Activated T-helper 17 cell treated with anti-CD3 and anti-CD28 coated beads, Interleukin-2, amount 50 U/mL, for 72 hours (primary cell): Measurements from ENCODE around the gene G6PC1. TPM values are rescaled to one million over a fixed set of nuclear protein-coding genes. Genes with fewer than 3 reads are reported as not detected.
A peak's percentile ranks its signal among the peaks of the same experiment; 100 is the strongest.

Source experiments
- ATAC-seq: fragments of 150-1000 bp; cut with Tn5 transposase; replicated peaks from 2 replicates; pipeline ENCODE4 v1.10.0; 2021; ENCODE audit warnings: mild to moderate bottlenecking, moderate library complexity
- H3K27ac Mint-ChIP-seq: one replicate; pipeline ENCODE4 v1.8.0; 2022; ENCODE audit warnings: mixed read lengths
- H3K27me3 Mint-ChIP-seq: one replicate; pipeline ENCODE4 v1.8.0; 2022; ENCODE audit warnings: mixed read lengths
- H3K36me3 Mint-ChIP-seq: one replicate; pipeline ENCODE4 v1.8.0; 2022; ENCODE audit warnings: low read depth, mild to moderate bottlenecking, mixed read lengths
- H3K4me1 Mint-ChIP-seq: one replicate; pipeline ENCODE4 v1.8.0; 2022; ENCODE audit warnings: mixed read lengths
- H3K4me3 Mint-ChIP-seq: one replicate; pipeline ENCODE4 v1.8.0; 2022; ENCODE audit warnings: mild to moderate bottlenecking, mixed read lengths
- H3K9me3 Mint-ChIP-seq: one replicate; pipeline ENCODE4 v1.8.0; 2022; ENCODE audit warnings: mixed read lengths
- total RNA-seq, 2 donors: library from RNA; stranded (reverse); gene quantifications; one replicate each; pipeline ENCODE4 v1.2.3, GENCODE V29; 2022

The G6PC1 gene
- total RNA-seq, 2 donors from 2014 or later: not detected

DNA sequence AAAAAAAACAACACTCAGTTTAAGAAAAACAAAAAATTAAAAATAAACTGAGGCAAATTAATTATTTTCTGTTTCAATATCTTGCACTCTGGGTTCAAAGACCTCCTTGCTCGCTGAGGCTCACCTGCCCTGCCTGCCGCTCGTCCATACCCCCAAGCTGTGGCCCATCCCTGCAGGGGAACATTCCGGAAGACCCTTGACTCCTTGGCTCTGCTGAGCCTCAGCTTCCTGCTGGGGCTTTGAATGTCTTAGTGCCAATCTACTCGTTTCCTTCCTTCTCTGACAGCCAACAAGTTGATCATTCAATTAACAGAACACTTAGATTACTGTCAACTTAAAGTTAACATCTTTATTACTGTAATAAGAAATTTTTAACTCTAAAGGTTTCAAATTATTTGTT lies 24.3 kb downstream of the G6PC1 start:
- Mint-ChIP-seq H3K4me1 (peaks cover 5% of the 10 kb centered on the region), H3K27ac (no peak overlapping the region), H3K36me3 (no peaks in the 10 kb centered on the region), H3K27me3 (peaks cover 12% of the 10 kb centered on the region), H3K9me3 (no peaks in the 10 kb centered on the region), H3K4me3 (no peak overlapping the region)
- ATAC-seq: no peak

DNA sequence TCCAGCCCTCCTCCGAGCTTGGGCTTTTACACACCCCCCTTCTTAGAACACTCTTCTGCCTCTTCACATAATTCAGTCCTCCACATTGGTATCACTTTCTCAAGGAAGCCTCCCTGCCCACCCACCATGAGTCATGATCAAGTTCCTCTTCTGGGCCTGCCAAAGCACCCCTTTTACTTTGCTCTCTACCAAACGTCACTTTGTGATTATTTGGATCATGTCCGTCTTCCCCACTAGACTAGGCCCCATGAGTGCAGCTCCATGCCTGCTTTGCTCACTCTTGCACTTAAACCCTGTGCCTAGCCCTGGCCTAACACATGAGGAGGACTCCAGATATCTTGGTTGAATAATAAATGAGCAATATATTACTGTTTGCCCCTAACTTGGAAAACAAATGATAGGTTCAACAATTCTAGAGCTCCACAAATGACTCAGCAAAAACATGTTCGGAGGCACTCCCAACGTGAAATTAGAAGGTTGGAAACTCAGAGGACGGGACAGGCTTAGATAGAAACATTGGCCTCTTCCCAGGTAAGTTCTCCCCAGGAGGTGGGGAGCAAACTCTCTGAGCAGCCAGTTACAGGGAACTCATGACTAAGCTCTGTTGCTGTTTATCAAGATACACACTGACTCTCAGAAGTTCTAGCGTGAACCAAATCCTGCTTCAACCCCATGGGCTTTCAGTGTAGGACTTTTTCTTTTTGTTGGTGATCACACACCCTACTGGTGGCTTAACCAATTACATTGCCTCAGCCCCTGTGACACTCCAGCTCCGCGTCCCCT lies 28.3 kb downstream of the G6PC1 start:
- Mint-ChIP-seq H3K4me3 (no peak overlapping the region), H3K4me1 (peaks cover 5% of the 10 kb centered on the region), H3K36me3 (no peaks in the 10 kb centered on the region), H3K9me3 (no peaks in the 10 kb centered on the region), H3K27me3 (peaks cover 12% of the 10 kb centered on the region), H3K27ac (peak overlapping the region; percentile 20)
- peak; percentile 83 for ATAC-seq

DNA sequence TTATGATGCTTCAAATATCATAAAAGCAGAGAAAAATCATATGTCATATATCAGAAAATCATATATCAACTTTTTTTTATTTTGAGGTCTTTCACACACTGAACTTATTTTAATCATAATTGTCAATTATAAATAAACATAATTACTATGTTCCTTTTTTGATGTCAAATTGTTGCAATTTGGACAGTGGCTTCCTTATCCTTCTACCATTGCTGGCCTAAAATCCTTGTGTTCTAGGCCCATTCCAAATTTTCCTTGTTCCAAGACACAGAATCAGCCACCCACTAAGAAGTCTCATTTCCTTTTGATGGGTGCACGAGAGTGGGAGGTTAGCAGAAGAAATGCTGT lies 28.9 kb downstream of the G6PC1 start:
- peaks cover 5% of the 10 kb centered on the region for H3K4me1 Mint-ChIP-seq
- ATAC-seq: no peak
- no peaks in the 10 kb centered on the region for H3K9me3 Mint-ChIP-seq
- no peaks in the 10 kb centered on the region for H3K36me3 Mint-ChIP-seq
- H3K4me3 Mint-ChIP-seq: no peak overlapping the region
- no peak overlapping the region for H3K27ac Mint-ChIP-seq
- H3K27me3 Mint-ChIP-seq: peaks cover 14% of the 10 kb centered on the region

DNA sequence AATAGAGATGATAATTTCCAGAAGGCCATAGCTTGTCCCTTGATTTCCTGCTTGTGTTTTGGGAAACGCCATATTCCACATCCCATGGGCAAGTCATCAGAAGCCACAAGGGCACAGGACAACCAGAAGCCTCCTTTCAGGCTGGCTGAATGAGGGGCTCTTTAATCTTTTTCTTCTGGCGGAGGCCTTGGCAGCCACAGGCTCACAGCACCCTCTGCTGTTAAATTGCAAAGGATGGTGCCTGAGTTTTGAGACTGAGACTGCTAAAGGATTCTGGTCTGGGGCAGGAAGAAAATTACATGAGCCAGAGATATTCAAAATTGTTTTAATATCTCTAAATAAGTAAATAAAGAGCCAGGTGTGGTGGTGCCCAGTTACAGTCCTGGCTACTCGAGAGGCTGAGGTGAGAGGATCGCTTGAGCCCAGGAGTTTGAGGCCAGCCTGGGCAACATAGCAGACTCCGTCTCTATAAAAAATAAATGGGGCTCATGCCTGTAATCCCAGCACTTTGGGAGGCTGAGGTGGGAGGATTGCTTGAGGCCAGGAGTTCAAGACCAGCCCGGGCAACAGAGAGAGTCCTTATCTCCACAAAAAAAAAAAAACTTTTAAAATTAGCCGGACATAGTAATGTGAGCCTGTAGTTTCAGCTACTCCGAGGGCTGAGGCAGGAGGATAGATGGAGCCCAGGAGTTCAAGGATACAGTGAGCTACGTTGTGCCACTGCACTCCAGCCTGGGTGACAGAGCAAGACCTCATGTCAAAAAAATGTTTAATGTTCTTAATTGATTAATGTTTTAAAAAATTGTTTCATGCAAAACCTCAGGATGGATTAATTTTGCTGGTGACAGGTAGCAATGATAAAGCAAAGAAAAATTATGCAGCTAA lies 37.4 kb downstream of the G6PC1 start:
- Mint-ChIP-seq H3K4me1 (no peaks in the 10 kb centered on the region), H3K9me3 (no peaks in the 10 kb centered on the region), H3K27ac (no peak overlapping the region), H3K4me3 (no peak overlapping the region), H3K36me3 (no peaks in the 10 kb centered on the region), H3K27me3 (peaks cover 4% of the 10 kb centered on the region)
- no peak for ATAC-seq

DNA sequence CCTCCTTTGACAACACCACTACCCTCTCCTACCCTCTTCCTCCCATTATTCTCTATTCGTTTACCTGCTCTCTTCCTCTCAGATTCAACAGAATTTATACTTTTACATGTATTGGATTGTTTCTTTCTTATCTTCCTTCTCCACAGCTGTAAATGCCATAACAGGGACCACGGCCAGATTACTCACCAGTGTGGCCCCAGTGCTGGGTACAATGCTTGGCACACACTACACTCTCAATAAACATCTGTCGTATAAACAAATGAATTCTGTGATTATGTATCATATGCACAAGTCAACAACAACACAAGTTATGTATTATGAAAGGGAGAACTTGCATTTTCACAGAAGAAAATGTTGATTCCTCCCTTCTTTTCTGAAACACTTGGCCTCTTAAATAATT lies 43.6 kb downstream of the G6PC1 start:
- ATAC-seq: no peak
- no peak overlapping the region for H3K27ac Mint-ChIP-seq
- no peaks in the 10 kb centered on the region for H3K9me3 Mint-ChIP-seq
- H3K4me1 Mint-ChIP-seq: no peaks in the 10 kb centered on the region
- H3K36me3 Mint-ChIP-seq: peaks cover 16% of the 10 kb centered on the region
- H3K4me3 Mint-ChIP-seq: no peak overlapping the region
- H3K27me3 Mint-ChIP-seq: no peaks in the 10 kb centered on the region

DNA sequence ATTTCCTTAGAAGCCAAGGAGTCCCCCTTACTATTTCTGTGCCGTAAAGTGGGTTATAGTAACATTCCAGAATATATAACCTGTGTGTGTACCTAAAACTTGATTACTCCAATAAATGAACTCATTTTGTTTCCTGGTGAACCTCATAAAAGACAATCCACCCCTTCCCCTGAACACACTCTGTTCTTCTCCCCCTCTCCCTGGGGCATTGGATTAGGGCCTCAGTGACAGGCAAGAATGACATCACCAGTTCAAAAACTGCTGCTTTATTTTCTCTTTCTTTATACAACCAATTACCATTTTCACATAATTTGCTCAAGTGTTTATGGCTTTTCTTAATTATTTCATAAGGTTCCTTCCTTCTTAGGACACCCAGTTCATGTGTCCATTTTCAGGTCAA lies 46.2 kb downstream of the G6PC1 start:
- H3K4me1 Mint-ChIP-seq: no peaks in the 10 kb centered on the region
- H3K36me3 Mint-ChIP-seq: peaks cover 42% of the 10 kb centered on the region
- no peak overlapping the region for H3K4me3 Mint-ChIP-seq
- no peak for ATAC-seq
- no peaks in the 10 kb centered on the region for H3K9me3 Mint-ChIP-seq
- no peaks in the 10 kb centered on the region for H3K27me3 Mint-ChIP-seq
- no peak overlapping the region for H3K27ac Mint-ChIP-seq

DNA sequence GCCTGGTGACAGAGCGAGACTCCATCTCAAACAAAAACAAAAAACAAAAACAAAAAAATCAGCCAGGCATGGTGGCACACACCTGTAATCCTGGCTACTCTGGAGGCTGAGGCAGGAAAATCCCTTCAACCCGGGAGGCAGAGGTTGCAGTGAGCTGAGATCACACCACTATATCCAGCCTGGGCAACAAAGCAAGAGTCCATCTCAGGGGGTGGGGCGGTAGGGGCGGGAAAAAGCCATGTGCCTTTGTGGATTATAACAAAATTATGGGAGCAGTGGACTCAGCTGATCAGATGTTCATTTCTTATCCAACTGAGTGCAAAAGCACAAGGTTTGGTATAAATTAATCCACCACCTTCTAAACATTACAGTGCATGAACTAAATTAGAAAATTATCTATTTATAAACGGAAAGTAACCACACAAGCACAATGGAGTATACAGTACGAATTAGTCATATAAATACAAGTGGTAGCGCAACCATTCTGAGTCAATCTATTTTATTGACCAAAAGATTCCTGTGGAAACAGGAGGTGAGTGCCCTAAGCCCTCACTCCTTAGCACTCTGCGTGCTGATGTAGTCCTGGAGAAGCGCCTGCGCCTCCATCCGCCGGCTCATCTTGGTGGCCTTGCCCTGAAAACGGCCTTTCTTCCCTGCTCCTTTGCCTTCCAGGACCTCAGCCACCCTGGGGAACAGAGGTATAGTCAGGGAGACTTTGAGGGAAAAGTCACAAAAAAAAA lies 49.6 kb downstream of the G6PC1 start:
- H3K27ac Mint-ChIP-seq: no peak overlapping the region
- H3K4me1 Mint-ChIP-seq: no peaks in the 10 kb centered on the region
- peaks cover 76% of the 10 kb centered on the region for H3K36me3 Mint-ChIP-seq

More for the DNA sequence above, 49.6 kb downstream of the G6PC1 start:
- Mint-ChIP-seq H3K4me3 (no peak overlapping the region), H3K27me3 (no peaks in the 10 kb centered on the region), H3K9me3 (no peaks in the 10 kb centered on the region)
- ATAC-seq: no peak

Other genes with a start within 250 kb of the G6PC1 start
- 10 to 100 TPM in 1 of 2 donors, 1 to 10 TPM in 1; 7.5 to 15.7 TPM for gene TUBG2, start 241.5 kb upstream of the G6PC1 start, total RNA-seq
- 1 to 10 TPM in 1 of 2 donors, under 1 TPM in 1; 0.61 to 1.5 TPM for gene PLEKHH3, start 223.8 kb upstream of the G6PC1 start, total RNA-seq
- 1 to 10 TPM in 1 of 2 donors, under 1 TPM in 1; 0.82 to 1.1 TPM for gene CCR10, start 219.0 kb upstream of the G6PC1 start, total RNA-seq
- 1 to 10 TPM in 1 of 2 donors, under 1 TPM in 1; 0.61 to 2.8 TPM for gene CNTNAP1, start 218.3 kb upstream of the G6PC1 start, total RNA-seq
- gene EZH1, start 155.8 kb upstream of the G6PC1 start, total RNA-seq: 10 to 100 TPM; 35.3 to 69.1 TPM
- not detected for gene RAMP2, start 139.6 kb upstream of the G6PC1 start, total RNA-seq
- 10 to 100 TPM; 39.3 to 47.5 TPM for gene VPS25, start 127.3 kb upstream of the G6PC1 start, total RNA-seq
- 1 to 10 TPM in 1 of 2 donors, under 1 TPM in 1; 0.41 to 1.5 TPM for gene WNK4, start 120.2 kb upstream of the G6PC1 start, total RNA-seq
- 10 to 100 TPM; 18.6 to 31.2 TPM for gene COA3, start 102.1 kb upstream of the G6PC1 start, total RNA-seq
- gene CNTD1, start 101.9 kb upstream of the G6PC1 start, total RNA-seq: under 1 TPM in 1 of 2 donors, not detected in 1; 0.24 TPM
- 10 to 100 TPM; 62.3 to 98.2 TPM for gene BECN1, start 76.5 kb upstream of the G6PC1 start, total RNA-seq
- 100 to 1,000 TPM in 1 of 2 donors, 10 to 100 TPM in 1; 56.5 to 159 TPM for gene PSME3, start 67.4 kb upstream of the G6PC1 start, total RNA-seq
- gene AOC2, start 56.2 kb upstream of the G6PC1 start, total RNA-seq: 1 to 10 TPM; 2.0 to 3.4 TPM
- gene AOC3, start 49.6 kb upstream of the G6PC1 start, total RNA-seq: 1 to 10 TPM; 2.2 to 3.0 TPM
- 10 to 100 TPM; 58.5 to 61.3 TPM for gene AARSD1, start 63.7 kb downstream of the G6PC1 start, total RNA-seq
- 1 to 10 TPM; 1.4 to 2.7 TPM for gene PTGES3L, start 79.3 kb downstream of the G6PC1 start, total RNA-seq
- 10 to 100 TPM; 15.7 to 21.9 TPM for gene RUNDC1, start 79.8 kb downstream of the G6PC1 start, total RNA-seq
- 1,000 to 10,000 TPM; 1,154 to 1,186 TPM for gene RPL27, start 97.6 kb downstream of the G6PC1 start, total RNA-seq
- gene IFI35, start 106.0 kb downstream of the G6PC1 start, total RNA-seq: 10 to 100 TPM; 38.4 to 45.4 TPM
- 10 to 100 TPM; 30.9 to 36.5 TPM for gene VAT1, start 121.6 kb downstream of the G6PC1 start, total RNA-seq
- gene RND2, start 124.4 kb downstream of the G6PC1 start, total RNA-seq: not detected
- gene BRCA1, start 224.6 kb downstream of the G6PC1 start, total RNA-seq: 10 to 100 TPM; 80.3 to 93.4 TPM